ENCODE results near the gene MAP3K14.
A peak's percentile ranks its signal among the peaks of the same experiment; 100 is the strongest.

GRCh38 chr17:45277216-45277849 lies 39.5 kb downstream of the MAP3K14 start:
- no peak for TF ChIP-seq TEAD4 (IDR thresholded peaks at IDR 0.05; ENCODE audit: borderline replicate concordance, insufficient read depth)
- peak; percentile 71 for TF ChIP-seq CTCF (IDR thresholded peaks at IDR 0.05)
- TF ChIP-seq RAD21 (IDR thresholded peaks at IDR 0.05; ENCODE audit: low read length), result peak; percentile 78
- TF ChIP-seq MAX (IDR thresholded peaks at IDR 0.05; ENCODE audit: low read depth), result no peak
- no peak for TF ChIP-seq ZBTB33 (IDR thresholded peaks at IDR 0.05; ENCODE audit: borderline replicate concordance, low read depth)
- TF ChIP-seq RXRA (IDR thresholded peaks at IDR 0.05; ENCODE audit: borderline replicate concordance, low read depth), result no peak
- TF ChIP-seq FOXJ3 (CRISPR knock-in tag; IDR thresholded peaks at IDR 0.05), result no peak

All from SK-N-SH (cell line).